Activated T-helper 17 cell treated with anti-CD3 and anti-CD28 coated beads, Interleukin-2, amount 50 U/mL, for 72 hours (primary cell): Measurements from ENCODE around the gene SLC35F3. TPM values are rescaled to one million over a fixed set of nuclear protein-coding genes. Genes with fewer than 3 reads are reported as not detected.
A peak's percentile ranks its signal among the peaks of the same experiment; 100 is the strongest.

ENCODE experiments used
- ATAC-seq: fragments of 150-1000 bp; cut with Tn5 transposase; replicated peaks from 2 replicates; pipeline ENCODE4 v1.10.0; 2021; ENCODE audit warnings: mild to moderate bottlenecking, moderate library complexity
- H3K27ac Mint-ChIP-seq: one replicate; pipeline ENCODE4 v1.8.0; 2022; ENCODE audit warnings: mixed read lengths
- H3K27me3 Mint-ChIP-seq: one replicate; pipeline ENCODE4 v1.8.0; 2022; ENCODE audit warnings: mixed read lengths
- H3K36me3 Mint-ChIP-seq: one replicate; pipeline ENCODE4 v1.8.0; 2022; ENCODE audit warnings: low read depth, mild to moderate bottlenecking, mixed read lengths
- H3K4me1 Mint-ChIP-seq: one replicate; pipeline ENCODE4 v1.8.0; 2022; ENCODE audit warnings: mixed read lengths
- H3K4me3 Mint-ChIP-seq: one replicate; pipeline ENCODE4 v1.8.0; 2022; ENCODE audit warnings: mild to moderate bottlenecking, mixed read lengths
- H3K9me3 Mint-ChIP-seq: one replicate; pipeline ENCODE4 v1.8.0; 2022; ENCODE audit warnings: mixed read lengths
- total RNA-seq, 2 donors: library from RNA; stranded (reverse); gene quantifications; one replicate each; pipeline ENCODE4 v1.2.3, GENCODE V29; 2022

Gene SLC35F3
- total RNA-seq, 2 donors from 2014 or later, result 0.13 to 1.5 TPM

DNA sequence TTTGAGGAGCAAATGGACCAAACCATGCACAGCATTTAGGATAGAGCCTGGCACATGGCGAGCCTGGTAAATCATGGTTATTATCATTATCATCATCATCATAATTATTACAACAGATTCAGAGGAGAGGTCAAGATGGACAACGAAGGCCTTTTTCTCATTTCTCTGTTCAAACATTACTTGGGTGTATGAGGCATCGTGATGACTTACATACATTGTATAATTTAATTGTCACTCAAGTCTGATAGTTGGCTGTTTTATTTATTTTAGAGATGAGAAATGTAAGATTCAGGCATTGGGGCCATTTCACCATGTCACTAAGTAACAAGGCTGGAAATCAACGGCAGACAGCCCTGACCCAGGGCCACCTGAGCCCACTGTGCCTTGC is 68.1 kb downstream of the SLC35F3 start:
- H3K4me3 Mint-ChIP-seq, result no peak overlapping the region
- H3K9me3 Mint-ChIP-seq, result no peaks in the 10 kb centered on the region

GRCh38 chr1:233972951-233973635 is 68.6 kb downstream of the SLC35F3 start:
- no peak overlapping the region for H3K27ac Mint-ChIP-seq
- peaks cover 4% of the 10 kb centered on the region for H3K27me3 Mint-ChIP-seq
- ATAC-seq, result no peak
- no peaks in the 10 kb centered on the region for H3K9me3 Mint-ChIP-seq
- H3K36me3 Mint-ChIP-seq, result no peaks in the 10 kb centered on the region
- no peaks in the 10 kb centered on the region for H3K4me1 Mint-ChIP-seq
- no peak overlapping the region for H3K4me3 Mint-ChIP-seq

More for the DNA sequence above, 68.1 kb downstream of the SLC35F3 start:
- no peak overlapping the region for H3K27ac Mint-ChIP-seq
- peaks cover 4% of the 10 kb centered on the region for H3K27me3 Mint-ChIP-seq
- H3K4me1 Mint-ChIP-seq, result no peaks in the 10 kb centered on the region
- H3K36me3 Mint-ChIP-seq, result no peaks in the 10 kb centered on the region
- ATAC-seq, result no peak

GRCh38 chr1:233975486-233975885 is 71.0 kb downstream of the SLC35F3 start:
- H3K4me1 Mint-ChIP-seq, result no peaks in the 10 kb centered on the region
- H3K27me3 Mint-ChIP-seq, result peaks cover 4% of the 10 kb centered on the region
- no peaks in the 10 kb centered on the region for H3K36me3 Mint-ChIP-seq
- H3K9me3 Mint-ChIP-seq, result no peaks in the 10 kb centered on the region
- ATAC-seq, result no peak
- no peak overlapping the region for H3K4me3 Mint-ChIP-seq
- H3K27ac Mint-ChIP-seq, result no peak overlapping the region

DNA sequence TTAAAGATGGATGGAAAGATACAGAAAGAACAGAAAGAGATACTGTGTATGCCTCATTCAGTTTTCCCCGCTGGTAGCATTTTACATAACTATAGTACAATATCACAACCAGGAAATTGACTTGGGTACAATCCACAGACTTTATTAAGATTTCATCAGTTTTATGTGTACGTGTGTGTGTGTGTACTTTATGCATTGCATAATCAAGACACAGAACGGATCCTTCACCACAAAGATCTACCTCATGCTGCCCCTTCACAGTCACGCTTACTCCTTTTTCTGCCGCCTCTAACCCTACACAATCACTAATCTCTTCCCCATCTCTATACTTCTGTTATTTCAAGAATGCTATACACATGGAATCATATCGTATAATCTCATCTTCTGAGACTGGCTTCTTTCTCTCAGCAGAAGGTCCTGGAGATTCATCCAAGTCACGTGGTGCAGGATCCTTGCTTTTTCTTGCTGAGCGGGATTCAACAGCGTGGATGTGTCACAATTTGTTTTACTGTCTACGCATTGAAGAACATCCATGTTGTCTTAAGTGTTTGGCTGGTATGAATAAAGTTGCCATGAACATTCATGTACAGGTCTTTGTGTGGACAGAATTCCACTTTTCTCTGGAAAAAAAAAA is 76.7 kb downstream of the SLC35F3 start:
- ATAC-seq, result no peak
- Mint-ChIP-seq H3K27ac (no peak overlapping the region), H3K4me1 (no peaks in the 10 kb centered on the region), H3K27me3 (no peaks in the 10 kb centered on the region), H3K36me3 (no peaks in the 10 kb centered on the region), H3K9me3 (no peaks in the 10 kb centered on the region), H3K4me3 (no peak overlapping the region)

DNA sequence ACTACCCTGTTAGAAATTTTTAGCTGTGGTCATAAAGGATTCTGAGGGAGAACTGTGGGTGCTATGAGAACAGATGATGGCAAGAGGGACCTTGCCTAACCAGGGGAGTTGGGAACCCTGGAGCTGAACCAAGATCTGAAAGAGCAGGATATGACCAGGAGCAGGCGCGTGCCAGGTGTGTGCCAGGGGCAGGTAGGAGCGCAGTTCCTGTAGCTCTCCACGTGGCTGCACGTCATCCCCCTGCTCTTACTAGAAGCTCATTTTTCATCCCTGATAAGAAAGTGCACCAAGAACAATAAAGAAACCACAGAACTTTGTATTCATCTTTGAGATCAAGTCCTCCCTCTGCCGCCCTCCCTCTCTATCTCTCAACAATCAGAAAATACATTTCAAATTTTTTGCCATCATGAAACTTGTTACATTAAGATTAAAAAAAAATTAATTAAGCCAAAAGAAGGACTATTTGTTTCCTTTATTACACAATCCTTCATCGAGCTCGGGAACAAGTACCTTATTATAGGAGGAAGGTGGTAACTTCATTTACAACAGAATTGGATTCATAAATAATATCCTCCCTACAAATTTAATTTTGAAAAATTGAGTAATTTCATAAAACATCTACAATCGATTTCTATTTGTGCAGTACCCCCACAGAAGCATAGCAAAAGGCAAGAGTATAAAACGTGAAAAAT is 78.5 kb downstream of the SLC35F3 start:
- ATAC-seq, result no peak
- Mint-ChIP-seq H3K27ac (no peak overlapping the region), H3K27me3 (peaks cover 8% of the 10 kb centered on the region)

GRCh38 chr1:233983811-233984210 is 79.3 kb downstream of the SLC35F3 start:
- Mint-ChIP-seq H3K4me3 (no peak overlapping the region), H3K9me3 (no peaks in the 10 kb centered on the region), H3K4me1 (no peaks in the 10 kb centered on the region), H3K36me3 (no peaks in the 10 kb centered on the region), H3K27me3 (peaks cover 13% of the 10 kb centered on the region), H3K27ac (no peak overlapping the region)
- ATAC-seq, result no peak

More for the DNA sequence above, 78.5 kb downstream of the SLC35F3 start:
- Mint-ChIP-seq H3K9me3 (no peaks in the 10 kb centered on the region), H3K36me3 (no peaks in the 10 kb centered on the region), H3K4me1 (no peaks in the 10 kb centered on the region), H3K4me3 (no peak overlapping the region)

DNA sequence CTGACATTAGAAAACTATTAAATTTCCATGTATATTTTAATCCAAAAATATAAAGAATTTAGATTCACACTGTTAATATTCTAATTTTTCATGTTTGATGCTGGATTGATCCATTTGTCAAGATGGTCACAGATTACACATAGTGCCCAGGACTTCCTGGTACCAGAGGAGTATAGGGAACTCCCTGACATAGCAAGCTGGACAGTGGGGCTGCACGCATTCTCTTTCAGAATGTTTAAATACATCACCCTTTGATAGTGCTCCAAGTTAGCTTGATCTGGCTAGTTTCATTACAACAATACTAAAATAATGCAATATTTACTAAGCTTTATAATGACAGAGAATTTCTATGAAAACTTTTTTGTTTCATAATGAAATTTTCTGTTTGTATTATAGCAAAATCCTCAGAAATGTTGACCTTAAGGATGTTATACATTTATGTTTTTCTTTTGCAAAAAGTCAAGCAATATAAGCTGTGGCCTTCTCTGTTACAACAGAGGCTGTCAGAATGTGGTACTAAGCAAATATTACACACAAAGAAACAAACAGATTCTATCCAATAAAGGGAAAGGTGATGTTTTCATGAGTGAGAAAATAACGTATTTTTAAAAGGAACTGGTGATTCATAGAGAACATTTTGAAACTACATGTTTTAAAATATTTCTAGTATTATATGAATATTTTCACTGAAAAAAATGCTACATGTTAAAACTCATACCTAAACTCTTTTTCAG is 84.7 kb downstream of the SLC35F3 start:
- Mint-ChIP-seq H3K36me3 (no peaks in the 10 kb centered on the region), H3K9me3 (no peaks in the 10 kb centered on the region), H3K4me3 (no peak overlapping the region), H3K27me3 (peaks cover 32% of the 10 kb centered on the region), H3K4me1 (no peaks in the 10 kb centered on the region), H3K27ac (no peak overlapping the region)
- ATAC-seq, result no peak

DNA sequence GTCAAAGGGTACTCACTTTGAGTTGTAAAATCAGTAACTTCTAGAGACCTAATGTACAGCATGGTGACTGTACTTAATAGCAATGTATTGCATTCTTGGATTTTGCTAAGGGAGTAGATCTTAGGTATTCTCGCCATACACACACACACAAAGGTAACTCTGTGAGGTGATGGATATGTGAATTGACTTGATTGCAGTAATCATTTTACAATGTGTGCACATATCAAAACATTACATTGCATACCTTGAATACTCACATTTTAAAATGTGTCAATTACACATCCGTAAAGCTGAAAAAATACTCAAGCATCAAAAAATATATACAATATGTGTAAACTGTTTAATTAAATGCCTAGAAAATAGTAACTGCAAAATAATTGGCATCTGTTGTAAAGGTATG is 86.0 kb downstream of the SLC35F3 start:
- Mint-ChIP-seq H3K9me3 (no peaks in the 10 kb centered on the region), H3K36me3 (no peaks in the 10 kb centered on the region), H3K27ac (no peak overlapping the region), H3K4me1 (no peaks in the 10 kb centered on the region), H3K4me3 (no peak overlapping the region), H3K27me3 (peaks cover 34% of the 10 kb centered on the region)
- ATAC-seq, result no peak

DNA sequence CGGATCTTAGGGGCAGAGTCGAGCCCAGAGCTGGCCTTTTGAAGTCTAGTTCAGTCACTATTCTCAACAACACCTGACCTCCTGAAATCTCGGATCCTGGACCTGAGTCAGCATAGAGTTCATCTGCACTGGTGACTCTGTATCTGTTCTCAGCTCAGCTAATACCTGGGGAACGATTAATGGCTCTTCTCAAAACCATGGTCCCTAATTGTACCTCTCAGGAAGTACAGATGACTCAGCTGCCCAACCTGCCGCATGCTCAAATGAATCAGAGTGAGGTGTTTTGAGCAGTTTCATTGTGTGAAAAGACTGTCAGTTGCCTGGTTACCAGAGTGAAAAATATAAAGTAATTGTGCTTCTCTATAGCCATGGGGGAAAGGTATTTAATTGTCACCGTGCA is 89.2 kb downstream of the SLC35F3 start:
- H3K4me3 Mint-ChIP-seq, result no peak overlapping the region
- peak overlapping the region; percentile 52 for H3K27ac Mint-ChIP-seq
- no peaks in the 10 kb centered on the region for H3K36me3 Mint-ChIP-seq
- H3K9me3 Mint-ChIP-seq, result no peaks in the 10 kb centered on the region
- H3K4me1 Mint-ChIP-seq, result no peaks in the 10 kb centered on the region
- ATAC-seq, result peak; percentile 86
- peaks cover 28% of the 10 kb centered on the region for H3K27me3 Mint-ChIP-seq

DNA sequence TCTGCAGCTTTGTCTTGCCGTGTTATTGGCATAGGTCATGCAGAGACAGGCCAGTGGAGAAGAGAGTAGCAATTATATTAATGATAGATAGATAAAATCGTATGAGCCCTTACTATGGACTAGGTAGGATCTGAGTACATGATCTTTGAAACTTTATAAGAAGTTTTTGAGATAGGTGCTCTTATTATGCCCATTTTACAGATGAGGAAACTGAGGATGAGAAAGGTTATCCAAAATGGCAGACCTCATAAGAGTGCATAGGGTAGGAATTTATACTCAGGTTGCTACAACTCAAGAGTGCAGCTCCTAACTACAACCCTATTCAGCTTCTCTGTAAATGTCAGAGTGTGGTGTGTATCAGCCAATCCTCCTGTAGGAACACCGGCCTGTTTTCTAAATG is 89.6 kb downstream of the SLC35F3 start:
- peaks cover 29% of the 10 kb centered on the region for H3K27me3 Mint-ChIP-seq
- no peak for ATAC-seq
- H3K36me3 Mint-ChIP-seq, result no peaks in the 10 kb centered on the region
- no peaks in the 10 kb centered on the region for H3K4me1 Mint-ChIP-seq
- H3K4me3 Mint-ChIP-seq, result no peak overlapping the region
- H3K9me3 Mint-ChIP-seq, result no peaks in the 10 kb centered on the region
- peak overlapping the region; percentile 52 for H3K27ac Mint-ChIP-seq

- Mint-ChIP-seq H3K36me3 (no peaks in the 10 kb centered on the region), H3K27me3 (peaks cover 30% of the 10 kb centered on the region), H3K4me3 (no peak overlapping the region), H3K27ac (no peak overlapping the region), H3K9me3 (no peaks in the 10 kb centered on the region), H3K4me1 (no peaks in the 10 kb centered on the region)
- no peak for ATAC-seq
These were observed 94.0 kb downstream of the SLC35F3 start for GRCh38 chr1:233998456-233998855.

- ATAC-seq, result no peak
- Mint-ChIP-seq H3K27me3 (peaks cover 30% of the 10 kb centered on the region), H3K36me3 (no peaks in the 10 kb centered on the region), H3K27ac (no peak overlapping the region), H3K4me1 (no peaks in the 10 kb centered on the region), H3K9me3 (no peaks in the 10 kb centered on the region), H3K4me3 (no peak overlapping the region)
These were observed 94.4 kb downstream of the SLC35F3 start for GRCh38 chr1:233998891-233999290.

GRCh38 chr1:234000557-234001041 is 96.1 kb downstream of the SLC35F3 start:
- Mint-ChIP-seq H3K4me3 (no peak overlapping the region), H3K27me3 (peaks cover 36% of the 10 kb centered on the region), H3K36me3 (no peaks in the 10 kb centered on the region), H3K27ac (no peak overlapping the region), H3K4me1 (no peaks in the 10 kb centered on the region), H3K9me3 (no peaks in the 10 kb centered on the region)
- ATAC-seq, result no peak

- ATAC-seq, result no peak
- Mint-ChIP-seq H3K36me3 (no peaks in the 10 kb centered on the region), H3K27me3 (peaks cover 45% of the 10 kb centered on the region)
These were observed 97.3 kb downstream of the SLC35F3 start for GRCh38 chr1:234001817-234002216.

More at GRCh38 chr1:234001817-234002216, 97.3 kb downstream of the SLC35F3 start:
- Mint-ChIP-seq H3K4me1 (no peaks in the 10 kb centered on the region), H3K27ac (no peak overlapping the region), H3K9me3 (no peaks in the 10 kb centered on the region), H3K4me3 (no peak overlapping the region)
